NB4 (cell line): Measurements from ENCODE around the gene ZNF554.
"Not testable (repeated sequence)": the region's sequence is repeated elsewhere in the genome, so short reads cannot be mapped to it uniquely, and the experiment has no call there.

Source experiments
- DNase-seq: peaks from one replicate; pipeline ENCODE4 v3.0.0; 2010; ENCODE audit warnings: low read depth
- H3K4me3 ChIP-seq: one replicate; pipeline ENCODE4 v1.5.1; 2011; ENCODE audit warnings: mild to moderate bottlenecking, low read depth, low read length, moderate library complexity
- CTCF ChIP-seq: IDR thresholded peaks from one replicate; pipeline ENCODE4 v1.5.1; 2012; ENCODE audit warnings: low read depth, low read length
- MAX ChIP-seq: IDR thresholded peaks from 2 replicates; pipeline ENCODE4 v1.6.1; 2011; ENCODE audit warnings: low read depth, low read length
- MYC ChIP-seq: IDR thresholded peaks from 2 replicates; pipeline ENCODE4 v1.6.1; 2011; ENCODE audit warnings: low read depth, low read length
- POLR2A ChIP-seq: IDR thresholded peaks from 2 replicates; pipeline ENCODE4 v1.6.1; 2011; ENCODE audit warnings: mild to moderate bottlenecking; ENCODE audit not compliant: insufficient read length; ENCODE audit errors: extremely low read depth

Gene ZNF554

GRCh38 chr19:2865334-2866100, 45.8 kb downstream of the ZNF554 start:
- H3K4me3 ChIP-seq = no peak overlapping the region
- DNase-seq = peak; percentile 54
- no peak for TF ChIP-seq MAX
- TF ChIP-seq MYC = no peak
- TF ChIP-seq POLR2A = no peak
- TF ChIP-seq CTCF = no peak

- TF ChIP-seq MYC (no peak), CTCF (no peak), POLR2A (no peak), MAX (no peak)
- no peak for DNase-seq
- no peak overlapping the region for H3K4me3 ChIP-seq
Measured at GRCh38 chr19:2866495-2867024, 46.9 kb downstream of the ZNF554 start.

GRCh38 chr19:2867025-2867991, 47.6 kb downstream of the ZNF554 start, which contains the start of gene ZNF556:
Gene ZNF556 (plus strand): TSS chr19:2867335. CDS start chr19:2867422, 87 bp downstream.
- no peak for TF ChIP-seq POLR2A
- no peak for TF ChIP-seq MYC
- no peak for TF ChIP-seq CTCF
- TF ChIP-seq MAX = no peak
- peak; percentile 11 for DNase-seq
- H3K4me3 ChIP-seq = no peak within 1 kb of the TSS

GRCh38 chr19:2869618-2870017, 50.0 kb downstream of the ZNF554 start:
- DNase-seq = peak; percentile 33
- H3K4me3 ChIP-seq = no peak overlapping the region
- TF ChIP-seq MYC (no peak), POLR2A (no peak), CTCF (no peak), MAX (no peak)

- H3K4me3 ChIP-seq = not testable (repeated sequence)
- DNase-seq = peak; percentile 18
Measured at GRCh38 chr19:2872175-2872574, 52.5 kb downstream of the ZNF554 start.
